HEK293 (cell line): ENCODE data around the gene TRIM5.

Experiments used
- CTCF ChIA-PET: fragments of 350-600 bp; formaldehyde crosslinking; extraction: SDS; loops from one replicate; lab custom pipeline; 2021; ENCODE audit warnings: antibody characterized with exemption; lab: Yijun Ruan, JAX
- POLR2A ChIA-PET: fragments of 300-600 bp; formaldehyde crosslinking; extraction: SDS; loops from one replicate; lab custom pipeline; 2020; ENCODE audit warnings: antibody characterized with exemption, inconsistent platforms; lab: Yijun Ruan, JAX
- H3K27ac ChIP-seq: fragments of 200-500 bp; sonication (Bioruptor generic); 2 replicates; pipeline ENCODE4 v1.5.1; 2014; ENCODE audit warnings: low read depth, low read length, control low read depth, inconsistent platforms; ENCODE audit errors: extremely low read depth
- H3K36me3 ChIP-seq, 2 experiments: fragments of 200-500 bp in 1 of 2; sonication (Bioruptor generic) in 1 of 2; 1 replicate in 1 of 2; 2 replicates in 1 of 2; pipeline ENCODE4 v1.5.1; 2014 to 2017; ENCODE audit warnings: inconsistent platforms in 2 of 2, low read length in 2 of 2; ENCODE audit not compliant: control insufficient read depth in 2 of 2, insufficient read depth in 1 of 2
- H3K4me1 ChIP-seq: fragments of 200-500 bp; sonication (Bioruptor generic); 2 replicates; pipeline ENCODE4 v1.5.1; 2014; ENCODE audit warnings: mild to moderate bottlenecking, low read length, inconsistent platforms; ENCODE audit not compliant: control insufficient read depth, insufficient read depth
- H3K4me3 ChIP-seq: 2 replicates; pipeline ENCODE4 v1.5.1; 2011; ENCODE audit warnings: low read depth, mild to moderate bottlenecking, control low read depth, low read length, moderate library complexity
- H3K9me3 ChIP-seq: fragments of 200-500 bp; sonication (Bioruptor generic); 2 replicates; pipeline ENCODE4 v1.5.1; 2014; ENCODE audit warnings: low read depth, low read length, inconsistent platforms; ENCODE audit not compliant: control insufficient read depth, insufficient read depth
- BCL11B ChIP-seq: fragments of 450-650 bp; formaldehyde crosslinking; IDR thresholded peaks from 2 replicates; pipeline ENCODE4 v1.5.1; 2016; ENCODE audit warnings: low read depth, missing biosample characterization, missing genetic modification characterization
- GLI2 ChIP-seq: fragments of 450-650 bp; formaldehyde crosslinking; IDR thresholded peaks from 2 replicates; pipeline ENCODE4; 2017; ENCODE audit warnings: missing biosample characterization, missing genetic modification characterization, low read depth, borderline replicate concordance
- GLIS1 ChIP-seq: fragments of 450-650 bp; formaldehyde crosslinking; IDR thresholded peaks from 2 replicates; pipeline ENCODE4 v1.5.1; 2016; ENCODE audit warnings: missing biosample characterization, missing genetic modification characterization
- GLIS2 ChIP-seq: fragments of 450-650 bp; formaldehyde crosslinking; IDR thresholded peaks from 2 replicates; pipeline ENCODE4 v1.5.1; 2016; ENCODE audit warnings: missing biosample characterization, missing genetic modification characterization
- KLF1 ChIP-seq: fragments of 450-650 bp; formaldehyde crosslinking; IDR thresholded peaks from 2 replicates; pipeline ENCODE4 v1.5.1; 2016; ENCODE audit warnings: missing biosample characterization, missing genetic modification characterization
- PBX3 ChIP-seq: sonication (generic); formaldehyde crosslinking; IDR thresholded peaks from 2 replicates; pipeline ENCODE4 v1.8.1; 2022; ENCODE audit warnings: mild to moderate bottlenecking, moderate library complexity, missing genetic modification reagents
- ZBTB17 ChIP-seq: fragments of 450-650 bp; formaldehyde crosslinking; IDR thresholded peaks from 2 replicates; pipeline ENCODE4 v1.5.1; 2016; ENCODE audit warnings: missing biosample characterization, missing genetic modification characterization
- ZBTB6 ChIP-seq: fragments of 450-650 bp; formaldehyde crosslinking; IDR thresholded peaks from 2 replicates; pipeline ENCODE4 v1.5.1; 2017; ENCODE audit warnings: missing biosample characterization, missing genetic modification characterization
- ZEB2 ChIP-seq: fragments of 450-650 bp; formaldehyde crosslinking; IDR thresholded peaks from 2 replicates; pipeline ENCODE4 v1.5.1; 2016; ENCODE audit warnings: missing biosample characterization, missing genetic modification characterization
- ZFP41 ChIP-seq: fragments of 450-650 bp; formaldehyde crosslinking; IDR thresholded peaks from 2 replicates; pipeline ENCODE4 v1.5.1; 2016; ENCODE audit warnings: missing biosample characterization, missing genetic modification characterization, borderline replicate concordance
- ZNF112 ChIP-seq: fragments of 450-650 bp; formaldehyde crosslinking; IDR thresholded peaks from 2 replicates; pipeline ENCODE4 v1.5.0; 2017; ENCODE audit warnings: missing biosample characterization, missing genetic modification characterization
- ZNF175 ChIP-seq: fragments of 450-650 bp; formaldehyde crosslinking; IDR thresholded peaks from 2 replicates; pipeline ENCODE4 v1.5.1; 2016; ENCODE audit warnings: missing biosample characterization, missing genetic modification characterization
- ZNF223 ChIP-seq: fragments of 450-650 bp; formaldehyde crosslinking; IDR thresholded peaks from 2 replicates; pipeline ENCODE4 v1.5.1; 2016; ENCODE audit warnings: missing biosample characterization, missing genetic modification characterization
- ZNF341 ChIP-seq: fragments of 450-650 bp; formaldehyde crosslinking; IDR thresholded peaks from 2 replicates; pipeline ENCODE4; 2016; ENCODE audit warnings: low read depth, missing biosample characterization, missing genetic modification characterization
- ZNF366 ChIP-seq: fragments of 450-650 bp; formaldehyde crosslinking; conservative IDR thresholded peaks from 2 replicates; pipeline ENCODE4 v1.5.1; 2016; ENCODE audit warnings: missing biosample characterization, missing genetic modification characterization
- ZNF416 ChIP-seq: fragments of 450-650 bp; formaldehyde crosslinking; IDR thresholded peaks from 2 replicates; pipeline ENCODE4 v1.5.1; 2016; ENCODE audit warnings: missing biosample characterization, missing genetic modification characterization
- ZNF530 ChIP-seq: fragments of 450-650 bp; formaldehyde crosslinking; IDR thresholded peaks from 2 replicates; pipeline ENCODE4 v1.5.1; 2016; ENCODE audit warnings: low read depth, missing biosample characterization, missing genetic modification characterization
- ZNF558 ChIP-seq: fragments of 450-650 bp; formaldehyde crosslinking; IDR thresholded peaks from 2 replicates; pipeline ENCODE4 v1.5.1; 2016; ENCODE audit warnings: missing biosample characterization, missing genetic modification characterization
- ZNF621 ChIP-seq: fragments of 450-650 bp; formaldehyde crosslinking; IDR thresholded peaks from 2 replicates; pipeline ENCODE4 v1.5.1; 2017; ENCODE audit warnings: missing biosample characterization, missing genetic modification characterization
- ZNF707 ChIP-seq: fragments of 450-650 bp; formaldehyde crosslinking; IDR thresholded peaks from 2 replicates; pipeline ENCODE4 v1.5.1; 2016; ENCODE audit warnings: missing biosample characterization, missing genetic modification characterization
- ZNF776 ChIP-seq: fragments of 450-650 bp; formaldehyde crosslinking; IDR thresholded peaks from 2 replicates; pipeline ENCODE4 v1.5.0; 2017; ENCODE audit warnings: missing biosample characterization, missing genetic modification characterization, borderline replicate concordance
- ZSCAN16 ChIP-seq: fragments of 450-650 bp; formaldehyde crosslinking; IDR thresholded peaks from 2 replicates; pipeline ENCODE4 v1.5.1; 2016; ENCODE audit warnings: missing biosample characterization, missing genetic modification characterization
- TF ChIP-seq, protein P1 (sequence below): fragments of 450-650 bp; formaldehyde crosslinking; IDR thresholded peaks from 2 replicates; pipeline ENCODE4 v1.5.1; 2016; ENCODE audit warnings: missing biosample characterization, missing genetic modification characterization
- TF ChIP-seq, protein P2 (sequence below): fragments of 450-650 bp; formaldehyde crosslinking; IDR thresholded peaks from 2 replicates; pipeline ENCODE4 v1.5.1; 2016; ENCODE audit warnings: missing biosample characterization, missing genetic modification characterization
- TF ChIP-seq, protein P3 (sequence below): IDR thresholded peaks from 2 replicates; pipeline ENCODE4 v1.6.1; 2011; ENCODE audit warnings: mild to moderate bottlenecking, low read depth, low read length, borderline replicate concordance
- TF ChIP-seq, protein P4 (sequence below): fragments of 450-650 bp; formaldehyde crosslinking; IDR thresholded peaks from 2 replicates; pipeline ENCODE4 v1.5.1; 2017; ENCODE audit warnings: missing biosample characterization, missing genetic modification characterization

Gene TRIM5

DNA sequence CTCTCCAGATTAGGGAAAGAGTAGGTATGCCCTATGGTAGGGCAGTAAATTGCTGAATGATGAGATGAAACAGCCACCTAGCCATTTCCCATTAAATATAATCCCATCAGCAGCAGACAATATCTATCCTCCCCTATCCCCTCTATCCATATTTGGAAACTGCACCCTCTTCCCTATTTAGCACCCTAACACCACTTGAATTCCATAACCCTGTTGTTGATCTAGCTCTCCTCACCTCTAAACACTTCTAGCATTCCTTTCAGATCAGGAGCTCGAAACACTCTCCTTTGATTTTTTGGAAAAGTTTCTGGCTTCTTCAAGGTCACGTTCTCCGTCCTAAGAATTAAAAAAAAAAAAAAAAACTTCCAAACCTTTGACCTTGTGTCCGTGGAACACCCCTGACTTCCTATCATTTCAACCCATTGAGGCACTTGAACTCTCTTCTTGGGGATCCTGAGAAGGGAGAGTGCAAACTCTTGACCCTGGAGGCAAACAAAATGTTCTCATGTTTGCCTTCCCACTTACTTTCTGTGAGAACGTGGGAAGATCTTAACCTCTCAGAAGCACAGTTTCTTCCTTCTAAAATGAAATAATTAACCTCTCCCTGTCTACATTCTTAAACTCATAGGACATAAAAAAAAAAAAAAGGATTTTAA is 19.0 kb downstream of the TRIM5 start:
- CTCF ChIA-PET = interaction anchor here (0.7 kb wide), 2 partner anchors 86 to 539 kb away, joined by 3 read pairs; no protein-coding TSS in a partner anchor
- Histone ChIP-seq H3K4me1 (no peaks in the 10 kb centered on the region), H3K4me3 (no peak overlapping the region), H3K27ac (no peak overlapping the region), H3K9me3 (no peaks in the 10 kb centered on the region), H3K36me3 (peaks cover 0 to 34% of the 10 kb centered on the region in 2 experiments; a peak in 1 of 3 replicates)
- POLR2A ChIA-PET = no interaction called here
- TF ChIP-seq GLIS2 (tag by site-specific recombination) (no peak), ZNF341 (no peak), ZNF776 (tag by site-specific recombination) (no peak), ZBTB17 (tag by site-specific recombination) (no peak), ZNF707 (tag by site-specific recombination) (no peak), ZNF223 (tag by site-specific recombination) (no peak), ZEB2 (tag by site-specific recombination) (no peak), ZBTB6 (tag by site-specific recombination) (no peak), ZNF530 (tag by site-specific recombination) (no peak), ZSCAN16 (tag by site-specific recombination) (no peak), KLF1 (tag by site-specific recombination) (no peak), ZNF416 (tag by site-specific recombination) (no peak), ZNF621 (tag by site-specific recombination) (no peak), ZFP41 (tag by site-specific recombination) (no peak), ZNF175 (tag by site-specific recombination) (no peak)
- TF ChIP-seq, protein P1, sequence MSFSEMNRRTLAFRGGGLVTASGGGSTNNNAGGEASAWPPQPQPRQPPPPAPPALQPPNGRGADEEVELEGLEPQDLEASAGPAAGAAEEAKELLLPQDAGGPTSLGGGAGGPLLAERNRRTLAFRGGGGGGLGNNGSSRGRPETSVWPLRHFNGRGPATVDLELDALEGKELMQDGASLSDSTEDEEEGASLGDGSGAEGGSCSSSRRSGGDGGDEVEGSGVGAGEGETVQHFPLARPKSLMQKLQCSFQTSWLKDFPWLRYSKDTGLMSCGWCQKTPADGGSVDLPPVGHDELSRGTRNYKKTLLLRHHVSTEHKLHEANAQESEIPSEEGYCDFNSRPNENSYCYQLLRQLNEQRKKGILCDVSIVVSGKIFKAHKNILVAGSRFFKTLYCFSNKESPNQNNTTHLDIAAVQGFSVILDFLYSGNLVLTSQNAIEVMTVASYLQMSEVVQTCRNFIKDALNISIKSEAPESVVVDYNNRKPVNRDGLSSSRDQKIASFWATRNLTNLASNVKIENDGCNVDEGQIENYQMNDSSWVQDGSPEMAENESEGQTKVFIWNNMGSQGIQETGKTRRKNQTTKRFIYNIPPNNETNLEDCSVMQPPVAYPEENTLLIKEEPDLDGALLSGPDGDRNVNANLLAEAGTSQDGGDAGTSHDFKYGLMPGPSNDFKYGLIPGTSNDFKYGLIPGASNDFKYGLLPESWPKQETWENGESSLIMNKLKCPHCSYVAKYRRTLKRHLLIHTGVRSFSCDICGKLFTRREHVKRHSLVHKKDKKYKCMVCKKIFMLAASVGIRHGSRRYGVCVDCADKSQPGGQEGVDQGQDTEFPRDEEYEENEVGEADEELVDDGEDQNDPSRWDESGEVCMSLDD (tag by site-specific recombination) = no peak

GRCh38 chr11:5665051-5665570 is 19.8 kb downstream of the TRIM5 start:
- CTCF ChIA-PET = interaction anchor here (0.7 kb wide), 2 partner anchors 86 to 538 kb away, joined by 3 read pairs; no protein-coding TSS in a partner anchor
- POLR2A ChIA-PET = no interaction called here
- TF ChIP-seq ZNF558 (tag by site-specific recombination) (no peak), ZNF366 (tag by site-specific recombination) (no peak), GLIS1 (tag by site-specific recombination) (no peak), PBX3 (CRISPR knock-in tag) (no peak), ZFP41 (tag by site-specific recombination) (no peak), ZNF112 (tag by site-specific recombination) (no peak), GLI2 (no peak), BCL11B (no peak)
- TF ChIP-seq, protein P2, sequence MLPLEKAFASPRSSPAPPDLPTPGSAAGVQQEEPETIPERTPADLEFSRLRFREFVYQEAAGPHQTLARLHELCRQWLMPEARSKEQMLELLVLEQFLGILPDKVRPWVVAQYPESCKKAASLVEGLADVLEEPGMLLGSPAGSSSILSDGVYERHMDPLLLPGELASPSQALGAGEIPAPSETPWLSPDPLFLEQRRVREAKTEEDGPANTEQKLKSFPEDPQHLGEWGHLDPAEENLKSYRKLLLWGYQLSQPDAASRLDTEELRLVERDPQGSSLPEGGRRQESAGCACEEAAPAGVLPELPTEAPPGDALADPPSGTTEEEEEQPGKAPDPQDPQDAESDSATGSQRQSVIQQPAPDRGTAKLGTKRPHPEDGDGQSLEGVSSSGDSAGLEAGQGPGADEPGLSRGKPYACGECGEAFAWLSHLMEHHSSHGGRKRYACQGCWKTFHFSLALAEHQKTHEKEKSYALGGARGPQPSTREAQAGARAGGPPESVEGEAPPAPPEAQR (tag by site-specific recombination) = no peak
- TF ChIP-seq, protein P3, sequence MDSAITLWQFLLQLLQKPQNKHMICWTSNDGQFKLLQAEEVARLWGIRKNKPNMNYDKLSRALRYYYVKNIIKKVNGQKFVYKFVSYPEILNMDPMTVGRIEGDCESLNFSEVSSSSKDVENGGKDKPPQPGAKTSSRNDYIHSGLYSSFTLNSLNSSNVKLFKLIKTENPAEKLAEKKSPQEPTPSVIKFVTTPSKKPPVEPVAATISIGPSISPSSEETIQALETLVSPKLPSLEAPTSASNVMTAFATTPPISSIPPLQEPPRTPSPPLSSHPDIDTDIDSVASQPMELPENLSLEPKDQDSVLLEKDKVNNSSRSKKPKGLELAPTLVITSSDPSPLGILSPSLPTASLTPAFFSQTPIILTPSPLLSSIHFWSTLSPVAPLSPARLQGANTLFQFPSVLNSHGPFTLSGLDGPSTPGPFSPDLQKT = no peak
- TF ChIP-seq, protein P4, sequence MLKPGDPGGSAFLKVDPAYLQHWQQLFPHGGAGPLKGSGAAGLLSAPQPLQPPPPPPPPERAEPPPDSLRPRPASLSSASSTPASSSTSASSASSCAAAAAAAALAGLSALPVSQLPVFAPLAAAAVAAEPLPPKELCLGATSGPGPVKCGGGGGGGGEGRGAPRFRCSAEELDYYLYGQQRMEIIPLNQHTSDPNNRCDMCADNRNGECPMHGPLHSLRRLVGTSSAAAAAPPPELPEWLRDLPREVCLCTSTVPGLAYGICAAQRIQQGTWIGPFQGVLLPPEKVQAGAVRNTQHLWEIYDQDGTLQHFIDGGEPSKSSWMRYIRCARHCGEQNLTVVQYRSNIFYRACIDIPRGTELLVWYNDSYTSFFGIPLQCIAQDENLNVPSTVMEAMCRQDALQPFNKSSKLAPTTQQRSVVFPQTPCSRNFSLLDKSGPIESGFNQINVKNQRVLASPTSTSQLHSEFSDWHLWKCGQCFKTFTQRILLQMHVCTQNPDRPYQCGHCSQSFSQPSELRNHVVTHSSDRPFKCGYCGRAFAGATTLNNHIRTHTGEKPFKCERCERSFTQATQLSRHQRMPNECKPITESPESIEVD (tag by site-specific recombination) = no peak

More at GRCh38 chr11:5665051-5665570, 19.8 kb downstream of the TRIM5 start:
- H3K27ac ChIP-seq = no peak overlapping the region
- peaks cover 0 to 29% of the 10 kb centered on the region in 2 experiments; a peak in 1 of 3 replicates for H3K36me3 ChIP-seq
- no peak overlapping the region for H3K4me3 ChIP-seq
- no peaks in the 10 kb centered on the region for H3K4me1 ChIP-seq
- H3K9me3 ChIP-seq = no peaks in the 10 kb centered on the region
